GM21717 (cell line): ENCODE results near the gene BRWD1.
"Not testable (repeated sequence)": the region's sequence is repeated elsewhere in the genome, so short reads cannot be mapped to it uniquely, and the experiment has no call there.

Source experiments
- ATAC-seq: cut with Tn5 transposase; IDR thresholded peaks from one replicate; pipeline ENCODE4 v1.9.1; 2021; ENCODE audit warnings: mild to moderate bottlenecking, moderate library complexity; ENCODE audit not compliant: unreplicated experiment

Gene BRWD1

DNA sequence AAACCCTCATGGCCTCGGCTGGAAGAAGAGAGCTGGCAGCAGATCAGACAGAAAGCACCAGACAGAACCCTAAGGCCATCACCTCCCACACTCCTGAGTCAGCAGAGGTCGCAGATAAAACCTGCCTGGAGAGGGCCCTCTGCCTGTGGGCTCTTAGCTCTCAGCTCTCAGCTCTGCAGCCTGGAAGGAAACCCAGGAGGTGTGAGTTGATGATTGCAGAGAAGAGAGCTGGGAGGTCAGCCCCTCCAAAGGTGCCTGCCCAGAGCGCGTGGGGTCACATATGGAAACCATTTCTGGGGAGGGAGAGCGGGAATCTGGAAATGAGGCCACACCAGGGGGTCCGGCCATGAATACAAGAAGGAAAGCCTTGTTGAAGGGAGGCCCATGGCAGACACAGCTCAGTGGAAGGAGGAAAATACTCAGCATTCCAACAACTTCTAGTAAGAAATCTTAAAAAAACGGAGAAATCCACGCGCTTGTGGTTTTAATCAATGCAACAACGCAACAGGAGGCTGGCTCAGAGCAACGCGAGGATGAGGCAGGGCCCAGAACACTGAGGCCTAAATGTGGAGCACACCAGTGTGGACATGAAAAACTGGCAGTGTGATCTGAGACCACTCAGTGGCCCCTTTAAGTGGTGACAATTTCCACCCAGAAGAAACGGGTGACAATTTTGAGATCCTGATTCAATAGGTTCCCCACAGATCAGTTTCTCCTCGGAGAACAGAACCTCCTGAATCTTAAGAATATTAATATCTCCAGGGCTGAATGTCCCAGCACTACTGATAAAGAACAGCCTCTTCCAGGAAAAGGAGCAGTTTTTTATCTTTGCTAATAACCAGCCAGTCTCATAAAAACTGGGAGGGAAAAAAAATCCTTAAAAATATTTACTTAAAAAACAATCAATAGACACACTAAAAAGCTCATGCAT, 175.9 kb downstream of the BRWD1 start:
- no peak for ATAC-seq

DNA sequence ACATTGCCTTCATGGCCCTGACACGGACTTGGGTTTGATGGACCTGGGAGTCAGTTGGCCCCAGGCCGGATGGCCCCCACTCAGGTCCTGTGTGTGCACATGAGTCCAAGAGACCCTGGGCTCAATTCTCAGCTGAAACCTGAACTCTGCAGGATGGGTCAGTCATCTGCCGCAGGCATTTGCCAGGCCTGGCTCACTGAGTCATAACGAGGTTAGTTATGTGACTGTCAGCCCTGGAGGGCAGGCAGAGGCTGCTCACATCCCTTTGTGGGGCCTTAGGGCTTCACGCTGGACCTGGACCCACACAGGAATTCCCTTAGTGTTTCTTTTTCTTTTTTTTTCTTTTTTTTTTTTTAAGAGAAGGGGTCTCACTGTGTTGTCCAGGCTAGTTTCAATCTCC, 176.7 kb downstream of the BRWD1 start:
- no peak for ATAC-seq

DNA sequence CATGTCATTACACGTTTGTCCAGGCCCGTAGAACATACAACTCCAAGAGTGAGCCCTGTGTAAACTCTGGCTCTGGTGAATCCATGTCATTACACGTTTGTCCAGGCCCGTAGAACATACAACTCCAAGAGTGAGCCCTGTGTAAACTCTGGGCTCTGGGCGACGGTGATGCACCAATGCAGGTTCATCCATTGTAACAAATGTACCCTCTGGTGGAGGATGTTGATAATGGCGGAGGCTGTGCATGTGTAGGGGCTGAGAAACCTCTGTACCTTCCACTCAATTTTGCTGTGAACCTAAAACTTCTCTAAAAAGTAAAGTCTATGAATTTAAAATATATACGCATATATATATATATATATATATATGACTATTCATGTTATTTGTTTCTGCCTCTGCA, 177.3 kb downstream of the BRWD1 start:
- not testable (repeated sequence) for ATAC-seq

DNA sequence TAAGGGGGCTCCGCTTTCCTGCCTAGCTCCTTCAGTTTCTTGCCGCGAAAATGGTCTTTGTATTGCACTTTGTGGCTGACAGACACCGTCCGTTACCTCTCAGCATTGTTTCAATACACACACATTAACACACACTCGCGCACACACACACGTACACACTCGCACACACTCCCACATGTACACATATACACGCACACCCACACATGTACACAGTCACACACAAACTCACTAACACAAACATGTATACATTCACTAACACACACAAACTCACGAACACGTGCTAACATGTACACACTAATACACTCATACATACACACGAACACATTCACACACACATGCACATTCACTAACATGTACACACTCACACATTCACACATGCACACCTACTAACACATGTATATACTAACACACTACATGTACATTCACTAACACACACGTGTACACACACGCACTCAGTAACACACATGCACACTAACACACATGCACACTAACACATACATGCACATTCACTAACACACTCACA, 179.1 kb downstream of the BRWD1 start:
- no peak for ATAC-seq
